ENCODE data around the gene SMCR8.
"Not testable (repeated sequence)": the region's sequence is repeated elsewhere in the genome, so short reads cannot be mapped to it uniquely, and the experiment has no call there.

Gene SMCR8

DNA sequence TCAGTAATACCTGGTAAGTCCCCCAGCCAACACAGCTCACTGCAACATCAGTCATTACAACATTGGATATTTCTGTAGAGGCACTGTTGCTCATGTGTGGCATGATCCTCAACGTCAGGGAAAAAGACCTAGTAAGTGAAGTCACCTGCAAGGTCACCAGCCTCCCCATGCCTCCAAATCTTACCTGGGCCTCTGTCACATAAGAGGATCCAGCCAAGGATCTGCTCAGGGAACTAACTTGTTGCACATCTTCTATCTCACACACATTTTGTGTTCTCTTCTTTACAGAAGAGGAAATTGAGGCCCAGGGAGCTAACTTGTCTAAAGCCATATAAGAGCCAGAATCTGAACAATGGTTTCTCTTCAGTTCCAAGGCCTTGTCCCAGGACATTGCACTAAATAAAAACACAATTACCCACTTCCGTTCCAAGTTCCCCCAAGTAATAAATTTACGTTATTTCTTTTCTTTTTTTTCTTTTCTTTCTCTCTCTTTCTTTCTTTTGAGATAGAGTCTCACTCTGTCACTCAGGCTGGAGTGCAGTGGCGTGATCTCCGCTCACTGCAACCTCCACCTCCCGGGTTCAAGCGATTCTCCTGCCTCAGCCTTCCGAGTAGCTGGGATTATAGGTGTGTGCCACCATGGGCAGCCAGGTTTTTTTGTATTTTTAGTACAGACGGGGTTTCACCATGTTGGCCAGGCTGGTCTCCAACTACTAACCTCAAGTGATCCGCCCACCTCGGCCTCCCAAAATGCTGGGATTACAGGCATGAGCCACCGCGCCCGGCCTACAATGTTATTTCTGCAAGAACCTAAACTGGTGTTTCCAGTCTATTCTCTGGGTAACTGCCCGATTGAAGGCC, 47.0 kb downstream of the SMCR8 start:
- no peak for DNase-seq (ENCODE audit: low spot score)

DNA sequence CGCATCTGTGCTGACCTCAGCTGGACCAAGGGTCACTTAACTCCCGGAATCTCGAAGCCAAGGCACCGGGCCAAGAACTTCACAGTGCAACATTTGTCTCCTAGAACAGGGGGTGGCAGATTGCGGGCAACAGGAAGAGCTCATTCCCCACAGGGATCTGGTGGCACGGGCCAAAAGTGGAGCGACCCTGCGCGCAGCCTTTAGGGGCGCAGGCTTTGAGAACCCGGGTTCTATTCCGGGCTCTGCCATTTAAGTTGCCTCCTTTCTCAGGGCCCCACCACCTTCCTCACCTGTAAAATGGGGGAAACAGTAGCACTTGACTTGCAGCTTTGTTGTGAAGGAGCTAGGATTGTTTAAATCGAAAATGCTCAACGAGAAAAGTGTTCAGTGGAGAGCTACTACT, 47.6 kb downstream of the SMCR8 start:
- DNase-seq (ENCODE audit: low spot score), result peak; percentile 70

DNA sequence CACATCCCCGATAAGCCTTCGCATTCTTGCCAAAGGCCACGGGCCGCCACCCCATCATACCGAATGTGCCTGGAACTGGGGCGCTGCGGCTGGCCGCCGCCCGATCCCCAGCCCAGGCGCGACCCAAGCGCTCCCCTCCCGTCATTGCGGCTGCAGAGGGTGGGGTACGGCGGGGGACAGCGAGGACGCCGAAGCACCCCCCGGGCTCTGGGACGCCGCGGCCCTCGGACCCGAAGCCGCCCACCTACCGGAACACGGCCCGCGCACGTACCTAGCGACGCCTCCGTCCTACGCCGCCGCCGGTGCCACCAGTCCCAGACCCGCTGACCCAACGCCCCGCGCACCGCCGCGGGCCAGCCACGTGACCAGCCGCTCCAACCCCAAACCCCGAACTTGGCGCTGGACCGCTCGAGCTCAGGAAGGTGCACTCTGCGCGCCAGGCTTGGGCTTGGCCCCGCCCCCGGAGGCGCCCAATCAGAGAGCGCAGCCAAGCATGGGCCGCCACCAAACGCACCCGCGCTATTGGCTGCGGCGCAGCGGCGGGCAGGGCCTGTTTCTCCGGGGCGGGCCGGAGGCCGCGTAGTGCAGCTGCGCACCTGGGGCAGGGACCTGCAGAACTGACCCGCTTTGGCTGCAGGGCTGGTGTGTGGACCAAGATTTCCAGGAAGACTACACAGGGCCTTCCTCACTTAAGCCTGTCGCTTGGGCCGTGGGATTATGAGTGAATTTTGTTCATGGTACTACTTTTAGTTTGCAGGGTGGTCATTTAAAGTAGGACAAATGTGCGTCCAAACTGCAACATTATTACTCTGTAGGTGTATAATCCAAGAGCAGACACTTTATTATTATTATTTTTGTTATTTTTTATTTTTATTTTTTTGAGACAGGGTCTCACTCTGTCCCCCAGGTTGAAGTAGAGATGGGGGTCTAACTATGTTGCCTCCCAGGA, 48.3 kb downstream of the SMCR8 start, which contains the start of gene SHMT1:
Gene SHMT1 (minus strand): TSS at position 450 of the 949 bp plus-strand sequence. CDS start 7,569 bp downstream, outside the sequence.
- DNase-seq (ENCODE audit: low spot score), result peak; percentile 93

DNA sequence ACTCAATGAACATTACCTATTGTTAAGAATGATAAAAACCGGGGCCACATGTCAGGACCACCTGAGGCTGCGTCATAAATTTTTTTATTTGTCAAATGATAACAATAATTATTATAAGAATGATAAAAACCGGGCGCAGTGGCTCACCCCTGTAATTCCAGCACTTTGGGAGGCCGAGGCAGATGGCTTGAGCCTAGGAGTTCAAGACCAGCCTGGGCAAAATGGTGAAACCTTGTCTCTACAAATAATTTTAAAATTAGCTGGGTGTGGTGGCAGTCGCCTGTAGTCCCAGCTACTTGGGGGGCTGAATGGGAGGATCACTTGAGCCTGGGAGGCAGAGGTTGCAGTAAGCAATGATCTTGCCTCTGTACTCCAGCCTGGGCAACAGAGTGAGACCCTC, 49.1 kb downstream of the SMCR8 start:
- DNase-seq (ENCODE audit: low spot score), result no peak

DNA sequence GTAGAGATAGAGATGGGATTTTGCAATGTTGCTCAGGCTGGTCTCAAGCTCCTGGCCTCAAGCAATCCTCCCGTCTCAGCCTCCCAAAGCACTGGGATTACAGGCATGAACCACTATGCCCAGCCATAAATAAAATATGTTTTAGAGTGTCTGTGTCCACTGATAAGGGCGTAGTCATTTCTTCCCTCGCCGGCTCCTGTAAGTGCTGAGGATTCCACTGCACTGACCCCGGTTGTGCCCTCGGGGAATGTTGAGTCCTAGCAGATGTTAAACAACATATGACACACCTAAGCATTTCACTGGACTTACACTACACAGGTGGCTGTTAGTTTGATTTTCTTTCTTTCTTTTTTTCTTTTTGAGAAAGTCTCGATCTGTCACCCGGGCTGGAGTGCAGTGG, 53.9 kb downstream of the SMCR8 start:
- no peak for DNase-seq (ENCODE audit: low spot score)

DNA sequence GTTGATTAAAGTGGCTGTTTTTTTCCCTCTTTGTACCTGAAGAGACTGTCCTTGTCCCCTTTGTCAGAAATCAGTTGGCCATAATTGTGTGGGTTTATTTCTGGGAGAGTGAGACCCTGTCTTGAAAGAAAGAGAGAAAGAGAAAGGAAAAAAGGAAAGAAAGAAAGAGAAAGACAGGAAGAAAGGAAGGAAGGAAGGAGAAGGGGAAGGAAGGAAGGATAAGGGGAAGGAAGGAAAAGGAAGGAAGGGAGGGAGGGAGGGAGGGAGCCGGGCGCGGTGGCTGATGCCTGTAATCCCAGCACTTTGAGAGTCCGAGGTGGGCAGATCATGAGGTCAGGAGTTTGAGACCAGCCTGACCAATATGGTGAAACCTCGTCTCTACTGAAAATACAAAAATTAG, 55.7 kb downstream of the SMCR8 start:
- DNase-seq (ENCODE audit: low spot score), result no peak

DNA sequence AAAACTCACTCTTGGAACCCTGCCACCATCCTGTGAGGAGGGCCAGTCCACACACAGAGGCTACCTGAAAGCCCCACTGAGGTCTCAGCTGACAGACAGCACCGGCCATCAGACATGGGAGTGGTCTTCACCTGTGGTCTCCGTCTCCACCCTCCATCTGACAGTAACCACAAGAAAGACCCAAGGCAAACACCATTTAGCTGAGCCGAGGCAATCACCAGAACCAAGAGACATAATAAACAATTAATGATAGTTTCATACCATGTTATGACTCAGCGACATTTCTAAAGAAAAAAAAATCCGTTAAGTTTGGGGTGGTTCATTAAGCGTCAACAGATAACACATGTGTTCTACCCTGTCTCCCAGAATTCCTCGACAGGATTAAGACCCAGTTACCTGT, 56.4 kb downstream of the SMCR8 start:
- DNase-seq (ENCODE audit: low spot score), result no peak

DNA sequence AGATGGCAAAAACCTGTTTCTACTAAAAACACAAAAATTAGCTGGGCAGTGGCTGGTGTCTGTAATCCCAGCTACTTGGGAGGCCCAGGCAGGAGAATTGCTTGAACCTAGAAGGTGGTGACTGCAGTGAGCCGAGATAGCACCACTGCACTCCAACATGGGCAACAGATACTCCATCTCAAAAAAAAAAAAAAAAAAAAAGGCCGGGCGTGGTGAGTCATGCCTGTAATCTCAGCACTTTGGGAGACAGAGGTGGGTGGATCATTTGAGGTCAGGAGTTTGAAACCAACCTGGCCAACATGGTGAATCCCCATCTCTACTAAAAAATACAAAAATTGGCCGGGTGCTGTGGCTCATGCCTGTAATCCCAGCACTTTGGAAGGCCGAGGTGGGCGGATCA, 58.1 kb downstream of the SMCR8 start:
- DNase-seq (ENCODE audit: low spot score), result not testable (repeated sequence)

DNA sequence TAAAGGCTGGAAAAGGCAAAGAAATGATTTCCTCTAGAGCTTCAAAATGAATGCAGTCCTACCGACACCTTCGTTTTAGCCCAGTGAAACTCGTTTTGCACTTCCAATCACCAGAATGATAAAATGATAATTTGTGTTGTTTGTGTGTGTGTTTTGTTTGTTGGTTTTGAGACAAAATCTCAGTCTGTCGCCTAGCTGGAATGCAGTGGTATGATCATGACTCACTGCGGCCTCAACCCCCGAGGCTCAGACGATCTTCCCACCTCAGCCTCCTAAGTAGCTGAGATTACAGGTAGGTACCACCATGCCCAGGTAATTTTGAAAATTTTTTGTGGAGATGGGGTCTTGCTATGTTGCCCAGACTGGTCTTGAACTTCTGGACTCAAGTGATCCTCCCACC, 59.1 kb downstream of the SMCR8 start:
- DNase-seq (ENCODE audit: low spot score), result no peak

All from RKO (cell line).